GM21447 (cell line): ENCODE data around the gene PDCD1LG2.
A peak's percentile ranks its signal among the peaks of the same experiment; 100 is the strongest.
"Not testable (repeated sequence)": the region's sequence is repeated elsewhere in the genome, so short reads cannot be mapped to it uniquely, and the experiment has no call there.

ENCODE experiments used
- ATAC-seq: cut with Tn5 transposase; IDR thresholded peaks from one replicate; pipeline ENCODE4 v1.9.1; 2021; ENCODE audit not compliant: unreplicated experiment

Gene PDCD1LG2

DNA sequence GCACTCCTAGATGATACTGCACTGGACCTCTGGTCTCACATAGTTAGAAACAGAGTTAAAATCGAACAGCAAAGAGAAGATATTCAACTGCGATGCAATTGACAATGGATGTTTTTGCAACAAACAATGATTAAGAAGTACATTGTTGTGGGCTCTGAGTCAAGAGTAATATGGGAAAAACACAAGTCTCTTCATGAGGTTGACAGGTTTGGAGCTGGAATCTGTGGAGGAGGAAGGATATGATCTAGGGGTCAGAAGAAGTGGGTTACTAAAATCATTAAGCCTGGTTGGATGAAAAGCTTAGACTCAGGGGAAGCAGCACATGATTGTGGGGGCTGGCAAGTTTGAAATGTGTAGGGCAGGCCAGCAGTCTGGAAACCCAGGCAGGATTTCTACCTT, 53.1 kb downstream of the PDCD1LG2 start:
- ATAC-seq = no peak

GRCh38 chr9:5563886-5564285, 53.6 kb downstream of the PDCD1LG2 start:
- no peak for ATAC-seq

GRCh38 chr9:5566054-5566618, 55.8 kb downstream of the PDCD1LG2 start:
- ATAC-seq = peak; percentile 68

DNA sequence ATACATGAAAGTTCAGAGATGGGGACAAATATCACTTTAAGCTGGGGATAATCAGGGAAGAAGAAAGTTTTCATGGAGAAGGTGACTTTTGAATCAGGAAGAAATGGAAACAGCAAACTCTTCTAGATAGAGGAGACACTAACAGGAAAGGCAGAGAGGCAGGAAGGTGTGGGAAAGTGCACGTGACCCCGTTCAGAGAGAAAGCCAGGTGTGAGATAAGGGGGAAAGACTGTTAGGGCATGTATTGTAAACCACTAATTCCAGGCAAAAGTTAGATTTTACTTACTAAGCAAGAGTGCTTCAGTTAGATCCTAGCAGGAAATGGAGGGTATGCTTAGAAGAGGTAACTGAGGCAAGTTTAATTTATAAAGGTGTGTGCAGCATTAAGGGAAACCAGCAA, 58.5 kb downstream of the PDCD1LG2 start:
- ATAC-seq = no peak

DNA sequence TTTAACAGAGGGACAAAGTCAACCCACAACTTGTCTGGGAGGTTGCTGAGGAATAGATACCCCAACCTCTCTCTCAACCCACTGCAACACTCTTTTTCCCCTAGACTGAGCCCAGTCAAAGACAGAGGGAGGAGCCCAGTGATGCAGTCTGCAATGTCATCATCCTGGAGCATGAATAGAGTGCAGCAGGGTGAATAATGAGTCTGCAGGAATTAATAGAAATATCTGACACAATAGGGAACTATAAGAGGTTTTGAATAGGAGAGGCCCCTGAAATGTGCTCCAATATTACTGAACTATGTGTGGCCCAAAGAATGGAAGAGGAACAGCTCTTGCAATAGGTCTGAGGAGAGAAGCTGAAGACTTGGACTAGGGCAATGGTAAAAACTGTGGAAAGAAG, 59.1 kb downstream of the PDCD1LG2 start:
- no peak for ATAC-seq

- no peak for ATAC-seq
Measured at GRCh38 chr9:5569891-5570290, 59.6 kb downstream of the PDCD1LG2 start.

DNA sequence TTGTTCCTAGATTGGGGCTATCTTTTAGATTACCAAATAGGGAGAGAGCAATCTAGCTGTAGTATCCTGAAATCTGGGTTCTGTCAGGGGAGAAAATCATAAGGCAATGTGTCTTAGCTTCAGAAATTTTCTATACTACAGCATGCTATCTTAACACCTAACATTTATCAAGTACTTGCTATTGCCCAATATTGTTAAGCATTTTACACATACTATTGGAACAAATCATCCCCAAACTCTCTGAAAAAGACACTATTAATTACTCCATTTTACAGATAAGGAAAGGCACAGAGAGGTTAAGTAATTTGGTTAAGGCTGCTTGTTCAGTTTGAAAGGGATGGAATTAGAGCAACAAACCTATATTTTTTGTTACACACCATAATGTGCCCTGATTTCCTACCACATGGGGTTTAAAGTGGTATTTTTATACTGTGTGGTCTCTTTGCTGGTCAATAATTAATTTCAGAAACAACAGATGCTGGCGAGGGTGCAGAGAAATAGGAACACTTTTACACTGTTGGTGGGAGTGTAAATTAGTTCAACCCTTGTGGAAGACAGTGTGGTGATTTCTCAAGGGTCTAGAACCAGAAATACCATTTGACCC, 61.4 kb downstream of the PDCD1LG2 start:
- ATAC-seq = no peak

DNA sequence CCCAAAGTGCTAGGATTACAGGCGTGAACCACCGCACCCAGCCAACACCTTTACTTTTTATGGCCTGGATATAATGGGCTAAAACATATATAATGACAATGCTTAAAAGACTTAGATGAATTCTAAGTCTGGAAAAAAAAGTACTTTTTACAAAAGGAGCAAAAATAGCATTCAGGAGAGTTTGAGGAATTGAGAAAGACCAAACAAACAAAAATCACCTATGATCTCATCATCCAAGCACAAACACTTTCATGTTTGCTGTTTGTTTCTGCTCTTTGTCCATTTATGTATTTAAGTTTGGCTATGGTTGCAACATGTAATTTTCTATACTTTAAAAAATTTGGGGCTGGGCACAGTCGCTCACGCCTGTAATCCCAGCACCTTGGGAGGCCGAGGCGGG, 63.8 kb downstream of the PDCD1LG2 start:
- no peak for ATAC-seq

DNA sequence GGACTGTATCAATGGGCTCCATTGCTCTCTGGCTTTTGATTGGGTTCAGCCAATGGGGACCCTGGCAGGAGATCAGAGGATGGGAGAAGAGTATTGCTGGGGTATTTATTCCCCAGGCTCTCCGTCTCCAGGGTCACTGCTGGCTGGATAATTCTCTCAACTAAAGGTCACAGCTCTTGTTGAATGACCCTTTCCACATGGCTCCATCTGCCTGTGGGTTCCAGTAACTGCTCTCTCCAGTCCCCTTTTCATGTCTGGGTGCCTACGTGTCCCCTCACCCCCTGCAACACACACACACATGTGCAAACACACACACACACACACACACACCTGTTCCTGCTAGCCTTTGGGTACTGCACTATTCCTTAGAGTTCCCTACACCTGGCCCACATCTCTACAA, 64.7 kb downstream of the PDCD1LG2 start:
- ATAC-seq = no peak

DNA sequence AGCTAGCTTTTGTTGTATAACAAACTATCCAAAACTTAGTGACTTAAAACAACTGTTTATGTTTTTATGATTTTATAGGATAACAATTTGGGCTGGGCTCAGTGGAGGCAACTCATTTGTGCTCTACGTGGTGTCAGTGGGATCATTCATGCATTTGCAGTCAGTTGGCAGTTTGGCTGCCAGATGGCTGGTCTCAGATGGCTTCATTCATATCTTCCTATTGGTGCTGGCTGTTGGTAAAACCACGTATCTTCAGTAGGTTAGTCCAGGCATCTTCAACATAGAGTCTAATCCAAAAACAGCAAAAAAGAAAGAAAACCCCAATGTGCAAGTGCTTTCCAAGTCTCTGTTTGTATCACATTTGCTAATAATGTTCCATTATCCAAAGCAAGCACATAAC, 66.9 kb downstream of the PDCD1LG2 start:
- no peak for ATAC-seq

DNA sequence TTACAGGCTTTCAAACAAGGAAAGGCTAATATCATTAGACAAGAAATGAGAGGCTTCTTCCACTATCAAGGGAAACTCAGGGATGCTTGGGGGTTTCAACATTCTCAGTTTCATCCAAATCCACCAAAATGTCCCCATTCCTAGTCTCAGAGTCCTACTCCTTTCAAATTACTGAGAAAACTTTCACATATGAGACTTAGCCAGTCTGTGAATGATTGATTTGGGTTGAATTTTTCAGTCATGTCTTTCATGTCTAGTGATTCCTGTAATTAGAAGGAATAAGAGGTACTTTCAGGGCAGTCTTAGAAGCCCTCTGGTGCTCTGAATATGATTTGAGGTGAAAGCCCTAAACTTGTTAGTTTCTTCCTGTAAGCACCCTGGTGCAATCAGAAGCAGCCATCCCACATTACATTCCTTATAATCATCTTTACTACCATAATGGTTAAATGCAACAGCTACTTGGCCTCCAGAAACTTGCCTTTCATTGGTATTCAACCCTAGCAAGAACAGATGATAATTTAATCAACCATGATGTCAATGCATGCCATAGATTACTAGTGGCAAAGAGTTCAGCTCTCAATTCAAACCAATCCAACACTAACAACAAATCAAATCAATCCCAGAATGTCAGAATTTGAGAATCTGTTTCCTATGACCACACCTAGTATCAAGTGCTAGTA, 67.8 kb downstream of the PDCD1LG2 start:
- ATAC-seq = no peak

- ATAC-seq = no peak
Measured at GRCh38 chr9:5578698-5579085, 68.4 kb downstream of the PDCD1LG2 start.

DNA sequence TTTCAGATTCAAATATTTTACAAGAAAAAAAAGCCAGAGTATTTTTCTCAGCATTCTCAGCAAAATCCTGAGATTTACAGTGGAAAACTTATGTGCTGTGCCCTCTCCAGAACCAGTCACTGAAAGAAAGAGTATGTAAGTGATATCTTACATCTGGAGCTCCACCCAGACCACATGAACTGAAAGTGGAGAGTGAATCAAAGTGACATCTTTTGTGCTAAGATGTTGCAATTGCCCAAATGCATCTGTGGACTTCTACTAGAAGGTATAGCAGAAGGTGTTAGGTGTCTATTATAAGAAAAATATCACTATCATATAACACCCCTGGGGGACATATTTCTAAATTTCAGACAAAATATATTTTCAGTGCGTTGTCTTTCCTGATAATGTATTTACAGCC, 69.5 kb downstream of the PDCD1LG2 start:
- no peak for ATAC-seq

- ATAC-seq = no peak
Measured at GRCh38 chr9:5580650-5581049, 70.3 kb downstream of the PDCD1LG2 start.

GRCh38 chr9:5581706-5582105, 71.4 kb downstream of the PDCD1LG2 start:
- not testable (repeated sequence) for ATAC-seq

DNA sequence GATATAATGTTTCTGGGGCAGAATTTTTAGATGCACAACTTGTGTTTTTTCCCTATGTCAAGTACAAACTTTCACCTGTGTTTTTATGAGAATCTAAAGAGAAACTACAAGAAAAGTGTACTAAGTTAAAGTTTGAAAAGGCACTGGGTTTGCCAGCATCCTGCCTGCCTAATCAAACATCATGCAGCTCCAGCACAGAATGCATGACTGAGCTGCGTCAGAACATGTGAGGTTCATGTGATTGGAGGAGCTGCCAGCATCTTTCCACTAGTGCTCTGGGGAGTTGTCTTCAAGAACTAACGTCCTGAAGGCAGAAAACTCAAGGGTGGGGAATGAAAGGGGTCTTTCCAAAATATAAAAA, 72.5 kb downstream of the PDCD1LG2 start:
- ATAC-seq = peak; percentile 43

- peak; percentile 30 for ATAC-seq
Measured at GRCh38 chr9:5586391-5586802, 76.1 kb downstream of the PDCD1LG2 start.

DNA sequence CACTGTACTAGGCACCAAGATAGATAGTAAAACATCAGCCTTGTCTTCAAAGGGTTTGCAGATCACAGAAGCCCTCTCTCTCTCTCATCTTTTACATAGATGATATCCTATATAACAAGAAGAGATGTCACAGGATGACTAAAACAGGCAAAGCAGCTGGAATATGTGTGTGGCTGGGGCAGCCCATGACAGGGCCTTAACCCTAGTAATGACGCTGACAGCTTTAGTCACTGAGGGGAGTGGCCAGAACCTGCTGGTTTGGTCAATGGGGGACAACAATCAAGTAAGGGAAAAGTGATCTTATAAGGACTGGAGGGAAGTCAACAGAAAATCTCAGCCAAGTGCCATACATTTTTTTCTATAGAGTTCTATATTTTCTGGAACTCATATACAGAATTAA, 76.7 kb downstream of the PDCD1LG2 start:
- ATAC-seq = no peak

GRCh38 chr9:5592231-5592630, 81.9 kb downstream of the PDCD1LG2 start:
- no peak for ATAC-seq

- no peak for ATAC-seq
Measured at GRCh38 chr9:5592904-5593303, 82.6 kb downstream of the PDCD1LG2 start.

DNA sequence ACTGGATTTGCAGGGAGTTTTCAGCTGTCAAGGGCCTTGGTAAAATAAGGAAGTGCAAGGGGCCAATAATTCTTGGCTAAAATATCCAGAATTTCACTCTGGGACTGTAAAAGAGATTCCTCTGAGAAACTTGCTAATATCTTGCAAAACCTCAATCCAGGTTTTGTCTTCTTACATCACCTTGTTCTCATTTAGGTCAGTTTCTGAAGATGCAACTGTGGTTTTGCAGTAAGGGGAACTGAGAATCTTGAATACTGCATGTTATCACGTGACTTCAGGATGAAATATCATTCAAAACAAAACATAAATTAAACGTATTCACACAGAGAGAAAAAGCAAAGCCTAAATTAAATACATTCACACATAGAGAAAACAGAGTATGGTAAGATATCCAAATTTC, 83.6 kb downstream of the PDCD1LG2 start:
- ATAC-seq = peak; percentile 59

DNA sequence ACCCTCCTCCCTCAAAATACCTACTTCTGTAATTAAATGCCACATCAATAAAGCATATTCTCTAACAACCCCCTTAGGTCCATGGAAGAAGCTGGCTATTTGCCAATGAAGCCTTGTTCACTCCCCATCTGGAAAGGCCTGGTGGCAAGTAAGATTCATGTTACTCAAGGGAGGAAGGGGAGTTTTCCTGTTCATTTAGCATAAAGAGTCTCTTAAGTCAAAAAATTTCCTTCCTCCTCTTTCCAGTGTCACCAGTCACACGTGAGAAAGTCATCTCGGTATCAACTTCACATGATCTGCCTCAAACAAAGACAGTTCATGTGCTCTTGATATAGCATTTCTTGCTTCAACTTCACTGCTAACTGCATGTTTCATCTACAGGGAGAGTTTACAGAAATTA, 85.8 kb downstream of the PDCD1LG2 start:
- no peak for ATAC-seq
